SH-SY5Y (cell line): ENCODE measurements around the gene ASCC1.

Source experiments
- GATA2 ChIP-seq: IDR thresholded peaks from 2 replicates; pipeline ENCODE4 v1.6.1; 2011; ENCODE audit warnings: mild to moderate bottlenecking, low read depth, low read length
- GATA3 ChIP-seq: IDR thresholded peaks from 2 replicates; pipeline ENCODE4 v1.6.1; 2011; ENCODE audit warnings: low read depth, mild to moderate bottlenecking, low read length, moderate library complexity

DNA sequence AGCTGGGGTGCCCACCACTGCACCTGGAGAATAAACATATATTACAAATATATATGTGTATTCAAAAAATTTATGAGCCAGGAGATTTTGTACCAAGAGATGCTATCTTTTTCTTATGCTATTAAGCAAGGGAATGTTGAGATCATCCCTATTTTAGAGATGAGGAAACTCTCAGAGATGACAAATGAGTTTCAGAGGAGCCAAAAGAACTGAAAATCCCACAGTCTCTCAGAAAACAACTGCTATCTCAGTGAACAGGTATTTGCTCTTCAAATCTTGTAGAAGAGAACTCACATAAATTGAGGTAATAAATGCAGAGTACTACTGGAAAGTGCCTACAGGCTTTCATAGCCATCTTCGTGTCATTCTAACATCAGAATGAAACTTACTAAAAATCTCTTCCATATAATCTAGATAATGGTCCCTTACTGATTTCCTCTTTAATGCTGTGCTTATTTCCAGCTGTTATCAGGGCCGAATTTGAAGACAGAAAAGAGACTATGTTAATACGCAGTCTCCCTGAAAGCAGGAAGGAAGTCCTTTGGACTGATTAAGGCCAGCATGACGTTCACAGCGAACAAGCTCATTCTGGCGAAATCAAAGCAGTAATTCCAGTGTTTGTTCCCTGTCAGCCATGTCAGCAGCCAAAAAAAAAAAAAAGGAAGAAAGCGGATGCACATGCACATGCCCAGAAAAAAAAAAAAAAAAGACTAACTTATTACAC is 29.7 kb downstream of the ASCC1 start:
- no peak for TF ChIP-seq GATA2
- no peak for TF ChIP-seq GATA3
